ENCODE measurements around the gene PHTF2. TPM values are rescaled to one million over a fixed set of nuclear protein-coding genes. Genes with fewer than 3 reads are reported as not detected.

Gene PHTF2
- total and polyA plus RNA-seq, 8 donors = 16.2 to 40.8 (median 30.5) TPM

GRCh38 chr7:77879272-77879671 is 80.7 kb downstream of the PHTF2 start:
- no peak overlapping the region for H3K27ac ChIP-seq
- no peak for TF ChIP-seq CTCF (IDR thresholded peaks at IDR 0.05)
- no peaks in the 10 kb centered on the region for H3K4me1 ChIP-seq
- no peaks in the 10 kb centered on the region for H3K27me3 ChIP-seq
- DNase-seq (no peak), ATAC-seq (no peak)
- H3K4me3 ChIP-seq = no peak overlapping the region
- H3K36me3 ChIP-seq = no peaks in the 10 kb centered on the region
- no peaks in the 10 kb centered on the region for H3K9me3 ChIP-seq
- intact Hi-C loops (cut with DNase I) = no loop called here

- H3K4me1 ChIP-seq = no peaks in the 10 kb centered on the region
- no peak for ATAC-seq
- no peaks in the 10 kb centered on the region for H3K9me3 ChIP-seq
- H3K27ac ChIP-seq = no peak overlapping the region
- no peaks in the 10 kb centered on the region for H3K27me3 ChIP-seq
- intact Hi-C loops (cut with DNase I) = no loop called here
- no peak overlapping the region for H3K4me3 ChIP-seq
- DNase-seq = no peak
- no peak for TF ChIP-seq CTCF (IDR thresholded peaks at IDR 0.05)
- no peaks in the 10 kb centered on the region for H3K36me3 ChIP-seq
These were observed 83.3 kb downstream of the PHTF2 start for GRCh38 chr7:77881871-77882270.

- Histone ChIP-seq H3K9me3 (no peaks in the 10 kb centered on the region), H3K4me1 (no peaks in the 10 kb centered on the region), H3K27ac (no peak overlapping the region), H3K27me3 (no peaks in the 10 kb centered on the region), H3K4me3 (no peak overlapping the region), H3K36me3 (no peaks in the 10 kb centered on the region)
- no peak for TF ChIP-seq CTCF (IDR thresholded peaks at IDR 0.05)
- intact Hi-C loops (cut with DNase I) = no loop called here
- no peak for DNase-seq
- no peak for ATAC-seq
These were observed 86.6 kb downstream of the PHTF2 start for GRCh38 chr7:77885155-77885554.

- DNase-seq (no peak), ATAC-seq (peak; percentile 34)
- Histone ChIP-seq H3K36me3 (no peaks in the 10 kb centered on the region), H3K4me3 (no peak overlapping the region), H3K27ac (no peak overlapping the region), H3K4me1 (no peaks in the 10 kb centered on the region), H3K9me3 (no peaks in the 10 kb centered on the region), H3K27me3 (no peaks in the 10 kb centered on the region)
- intact Hi-C loops (cut with DNase I) = no loop called here
- no peak for TF ChIP-seq CTCF (IDR thresholded peaks at IDR 0.05)
These were observed 89.0 kb downstream of the PHTF2 start for GRCh38 chr7:77887567-77887966.

- Histone ChIP-seq H3K27me3 (no peaks in the 10 kb centered on the region), H3K4me3 (no peak overlapping the region), H3K36me3 (no peaks in the 10 kb centered on the region), H3K27ac (no peak overlapping the region), H3K4me1 (no peaks in the 10 kb centered on the region), H3K9me3 (no peaks in the 10 kb centered on the region)
- no peak for TF ChIP-seq CTCF (IDR thresholded peaks at IDR 0.05)
- DNase-seq (no peak), ATAC-seq (no peak)
- intact Hi-C loops (cut with DNase I) = no loop called here
These were observed 90.4 kb downstream of the PHTF2 start for GRCh38 chr7:77888998-77889397.
